BE2C (cell line): Measurements from ENCODE around the gene TRIP4.
A peak's percentile ranks its signal among the peaks of the same experiment; 100 is the strongest.

Experiments
- DNase-seq: peaks from one replicate; pipeline ENCODE4 v3.0.0-alpha.2; 2020
- H3K27me3 ChIP-seq: fragments of 250-450 bp; sonication (Bioruptor Pico); 2 replicates; pipeline ENCODE4 v1.5.1; 2020; ENCODE audit warnings: mild to moderate bottlenecking
- H3K36me3 ChIP-seq: fragments of 250-450 bp; sonication (Bioruptor Pico); 2 replicates; pipeline ENCODE4 v1.5.1; 2020; ENCODE audit warnings: mild to moderate bottlenecking
- H3K4me1 ChIP-seq: fragments of 250-450 bp; sonication (Bioruptor Pico); 2 replicates; pipeline ENCODE4 v1.5.1; 2020
- H3K4me3 ChIP-seq: 2 replicates; pipeline ENCODE4 v1.5.1; 2011; ENCODE audit warnings: low read depth, low read length
- H3K9me3 ChIP-seq: fragments of 250-450 bp; sonication (Bioruptor Pico); 2 replicates; pipeline ENCODE4 v1.5.1; 2020
- TF ChIP-seq, protein P1 (sequence below): IDR thresholded peaks from 2 replicates; pipeline ENCODE4 v1.5.1; 2012; ENCODE audit warnings: mild to moderate bottlenecking, low read depth, low read length

TRIP4 gene

DNA sequence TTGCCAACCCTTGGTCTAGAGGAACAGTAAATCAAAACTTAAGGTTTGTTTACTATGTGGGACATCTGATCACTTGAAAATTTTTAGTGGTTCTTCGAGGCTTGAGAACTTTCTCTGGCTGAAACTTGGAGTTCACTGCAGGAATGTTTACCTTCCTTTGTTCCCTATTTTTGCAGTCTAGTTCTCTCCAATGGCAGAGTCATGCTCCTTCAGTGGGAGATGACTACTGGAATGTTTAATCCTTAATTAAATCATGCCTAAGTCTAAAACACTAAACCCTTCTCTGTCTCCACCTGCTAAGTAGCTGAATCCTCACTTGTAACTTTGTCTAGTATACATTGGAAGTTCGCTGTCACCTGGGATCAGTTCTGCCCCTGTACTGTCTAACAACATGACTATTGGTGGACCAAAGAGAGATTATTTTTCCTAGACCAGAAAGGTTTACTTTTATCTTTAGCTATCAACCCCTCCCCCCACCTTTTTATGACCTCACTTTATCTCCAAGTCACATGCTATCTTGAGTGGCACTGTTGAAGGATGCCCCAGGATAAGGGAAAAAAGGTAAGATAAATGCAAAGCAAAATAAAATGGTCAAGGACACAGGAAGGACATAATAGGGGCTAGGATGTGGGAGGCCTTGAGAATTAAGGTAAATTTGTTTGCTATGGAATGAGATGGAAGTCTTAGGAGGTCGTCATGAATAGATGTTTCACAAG, 71.6 kb downstream of the TRIP4 start:
- Histone ChIP-seq H3K9me3 (no peaks in the 10 kb centered on the region), H3K36me3 (no peaks in the 10 kb centered on the region), H3K4me1 (no peaks in the 10 kb centered on the region; the same call in 1 of the 2 replicates), H3K4me3 (no peak overlapping the region), H3K27me3 (no peaks in the 10 kb centered on the region)
- DNase-seq: no peak
- TF ChIP-seq, protein P1, sequence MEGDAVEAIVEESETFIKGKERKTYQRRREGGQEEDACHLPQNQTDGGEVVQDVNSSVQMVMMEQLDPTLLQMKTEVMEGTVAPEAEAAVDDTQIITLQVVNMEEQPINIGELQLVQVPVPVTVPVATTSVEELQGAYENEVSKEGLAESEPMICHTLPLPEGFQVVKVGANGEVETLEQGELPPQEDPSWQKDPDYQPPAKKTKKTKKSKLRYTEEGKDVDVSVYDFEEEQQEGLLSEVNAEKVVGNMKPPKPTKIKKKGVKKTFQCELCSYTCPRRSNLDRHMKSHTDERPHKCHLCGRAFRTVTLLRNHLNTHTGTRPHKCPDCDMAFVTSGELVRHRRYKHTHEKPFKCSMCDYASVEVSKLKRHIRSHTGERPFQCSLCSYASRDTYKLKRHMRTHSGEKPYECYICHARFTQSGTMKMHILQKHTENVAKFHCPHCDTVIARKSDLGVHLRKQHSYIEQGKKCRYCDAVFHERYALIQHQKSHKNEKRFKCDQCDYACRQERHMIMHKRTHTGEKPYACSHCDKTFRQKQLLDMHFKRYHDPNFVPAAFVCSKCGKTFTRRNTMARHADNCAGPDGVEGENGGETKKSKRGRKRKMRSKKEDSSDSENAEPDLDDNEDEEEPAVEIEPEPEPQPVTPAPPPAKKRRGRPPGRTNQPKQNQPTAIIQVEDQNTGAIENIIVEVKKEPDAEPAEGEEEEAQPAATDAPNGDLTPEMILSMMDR: no peak

DNA sequence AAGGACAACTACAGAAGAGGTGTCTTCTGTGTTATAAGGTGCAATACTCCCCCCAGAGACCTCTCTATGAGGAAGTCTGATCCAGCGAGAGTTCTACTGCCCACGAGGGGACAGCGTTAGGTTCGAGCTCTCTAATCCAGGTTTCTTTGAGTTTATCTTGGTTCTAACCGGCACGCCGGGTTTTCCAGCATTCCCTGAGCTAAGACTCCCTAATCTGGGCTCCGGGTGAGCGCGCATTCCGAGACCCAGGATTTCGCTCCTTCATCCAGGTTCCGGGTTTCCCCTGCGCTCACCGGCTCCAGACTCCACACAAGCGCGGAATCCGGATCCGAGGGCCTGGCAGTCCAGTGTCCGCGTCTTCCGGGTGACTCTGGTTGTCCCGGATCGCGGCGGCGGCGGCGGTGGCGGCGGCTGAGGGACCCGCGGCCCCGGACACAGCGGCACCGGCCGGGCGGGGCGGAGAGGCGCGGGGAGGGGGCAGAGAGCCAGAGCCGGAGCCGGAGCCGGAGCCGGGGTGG, 72.6 kb downstream of the TRIP4 start, which contains the start of gene ZNF609:
Gene ZNF609 (plus strand): TSS at position 373 of the 518 bp plus-strand sequence. CDS start 38,842 bp downstream, outside the sequence.
- no peaks in the 10 kb centered on the region for H3K36me3 ChIP-seq
- TF ChIP-seq, protein P1: no peak
- H3K4me1 ChIP-seq: no peaks in the 10 kb centered on the region; the same call in 1 of the 2 replicates

DNA sequence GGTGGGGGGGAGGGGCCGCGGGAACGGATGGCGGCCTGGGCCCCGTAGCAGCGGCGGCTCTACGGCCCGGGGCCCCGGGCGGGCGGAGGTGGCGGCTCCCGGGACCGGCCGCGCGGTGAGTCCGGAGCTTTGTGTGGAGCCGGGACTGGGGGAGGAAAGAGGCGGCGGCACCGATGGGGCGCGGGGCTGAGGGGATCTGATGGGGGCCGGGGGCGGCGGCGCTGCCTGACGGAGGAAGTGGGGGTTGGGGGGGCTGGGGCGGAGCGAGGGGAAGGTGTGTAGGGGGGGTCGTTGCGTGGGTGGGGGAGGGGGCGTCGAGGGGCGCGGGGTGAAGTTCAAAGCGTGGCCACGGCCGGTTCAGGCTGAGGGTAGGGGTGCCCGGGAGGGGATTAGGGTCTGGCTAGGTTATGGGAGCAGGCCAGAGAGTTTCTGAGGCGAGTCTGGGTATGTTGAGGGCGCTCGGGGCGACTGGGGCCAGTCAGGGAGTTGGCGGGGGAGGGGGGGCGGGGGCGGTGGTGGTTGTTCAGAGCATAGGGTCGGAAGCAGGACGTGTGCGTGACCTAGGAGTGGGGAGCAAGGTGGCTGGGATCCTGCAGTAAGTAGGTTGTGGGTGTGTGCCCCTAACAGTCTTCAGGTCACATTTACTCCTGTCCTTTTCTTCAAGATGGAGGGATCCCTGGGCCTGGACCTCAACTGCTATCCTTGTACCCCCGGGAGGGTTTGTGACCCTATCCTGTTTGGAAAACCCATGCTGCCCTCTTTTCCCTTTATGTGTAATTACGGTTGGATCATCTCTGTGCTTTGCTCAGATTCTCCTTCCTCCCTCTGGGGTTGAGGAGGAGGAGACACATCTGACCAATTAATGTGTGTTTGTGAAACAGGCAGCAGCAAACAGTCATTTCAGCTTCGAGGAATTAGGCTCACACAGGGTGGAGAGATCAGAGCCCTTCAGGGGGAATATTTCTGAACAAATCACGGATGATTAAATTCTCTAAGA, 73.4 kb downstream of the TRIP4 start:
- H3K27me3 ChIP-seq: no peaks in the 10 kb centered on the region
- H3K4me3 ChIP-seq: peak overlapping the region; percentile 78
- H3K9me3 ChIP-seq: no peaks in the 10 kb centered on the region
- TF ChIP-seq, protein P1: peak; percentile 15; the same call in 1 of the 2 replicates
- DNase-seq: peak; percentile 43
- 0 out of 2 replicates have a peak, but pooled peaks cover 2% of the 10 kb centered on the region for H3K36me3 ChIP-seq
- no peaks in the 10 kb centered on the region; the same call in 1 of the 2 replicates for H3K4me1 ChIP-seq

More for the DNA sequence above, 72.6 kb downstream of the TRIP4 start, which contains the start of gene ZNF609:
- Histone ChIP-seq H3K4me3 (peak within 1 kb of the TSS; percentile 78), H3K27me3 (no peaks in the 10 kb centered on the region), H3K9me3 (no peaks in the 10 kb centered on the region)
- peak; percentile 95 for DNase-seq

DNA sequence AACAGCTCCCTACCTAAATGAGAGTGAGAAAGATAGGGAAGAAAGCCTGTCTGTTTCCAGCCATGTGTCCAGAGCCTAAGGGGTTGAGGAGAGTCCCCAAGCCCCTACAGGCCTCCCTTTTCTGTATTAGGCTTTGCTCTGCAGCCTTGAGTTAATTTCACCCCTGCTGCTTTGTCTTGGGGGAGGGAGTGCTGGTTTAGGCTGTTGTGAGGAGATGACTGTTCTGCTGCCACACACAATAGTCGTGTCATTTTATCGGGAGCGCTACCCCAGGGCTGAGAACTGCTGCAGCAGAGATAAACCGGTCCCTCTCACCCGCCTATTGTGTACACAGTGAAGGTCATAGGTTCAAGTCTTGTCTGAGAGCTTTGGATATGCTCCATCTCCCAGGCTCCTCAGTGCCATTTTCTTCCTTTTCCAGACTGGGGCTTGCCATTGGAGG, 74.1 kb downstream of the TRIP4 start:
- Histone ChIP-seq H3K36me3 (peaks cover 2% of the 10 kb centered on the region; the same call in 1 of the 2 replicates), H3K4me1 (no peaks in the 10 kb centered on the region; the same call in 1 of the 2 replicates), H3K27me3 (no peaks in the 10 kb centered on the region), H3K4me3 (peak overlapping the region; percentile 78), H3K9me3 (no peaks in the 10 kb centered on the region)
- peak; percentile 27 for DNase-seq
- TF ChIP-seq, protein P1: no peak; the same call in 1 of the 2 replicates

DNA sequence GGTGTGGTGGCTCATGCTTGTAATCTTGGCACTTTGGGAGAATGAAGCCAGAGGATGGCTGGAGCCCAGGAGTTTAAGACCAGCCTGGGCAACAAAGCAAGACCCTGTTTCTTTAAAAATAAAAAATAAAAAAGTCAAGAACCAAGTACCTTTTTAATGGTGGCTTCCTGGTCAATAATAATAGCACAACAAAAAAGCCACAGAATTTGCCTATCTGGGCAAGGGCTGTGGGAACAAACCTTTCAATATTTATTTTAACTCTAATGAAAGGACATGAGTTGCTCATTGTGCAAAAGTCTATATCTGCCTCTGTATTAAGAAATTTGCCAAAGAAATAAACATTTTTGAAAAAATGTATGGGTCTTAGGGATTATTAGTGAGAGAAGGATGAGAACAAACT, 74.9 kb downstream of the TRIP4 start:
- H3K9me3 ChIP-seq: no peaks in the 10 kb centered on the region
- no peak for DNase-seq
- H3K36me3 ChIP-seq: peaks cover 2% of the 10 kb centered on the region; the same call in 1 of the 2 replicates
- TF ChIP-seq, protein P1: no peak
- no peaks in the 10 kb centered on the region; the same call in 1 of the 2 replicates for H3K4me1 ChIP-seq
- H3K4me3 ChIP-seq: no peak overlapping the region
- no peaks in the 10 kb centered on the region for H3K27me3 ChIP-seq
